HG02870 (cell line): ENCODE measurements around the gene UBASH3A.
"Not testable (repeated sequence)": the region's sequence is repeated elsewhere in the genome, so short reads cannot be mapped to it uniquely, and the experiment has no call there.

Experiments
- ATAC-seq: cut with Tn5 transposase; IDR thresholded peaks from one replicate; pipeline ENCODE4 v1.9.1; 2021; ENCODE audit warnings: mild to moderate bottlenecking, moderate library complexity; ENCODE audit not compliant: unreplicated experiment

The UBASH3A gene

GRCh38 chr21:42465803-42466127 is 62.1 kb downstream of the UBASH3A start:
- no peak for ATAC-seq

GRCh38 chr21:42466700-42467099 is 63.0 kb downstream of the UBASH3A start:
- ATAC-seq: no peak

DNA sequence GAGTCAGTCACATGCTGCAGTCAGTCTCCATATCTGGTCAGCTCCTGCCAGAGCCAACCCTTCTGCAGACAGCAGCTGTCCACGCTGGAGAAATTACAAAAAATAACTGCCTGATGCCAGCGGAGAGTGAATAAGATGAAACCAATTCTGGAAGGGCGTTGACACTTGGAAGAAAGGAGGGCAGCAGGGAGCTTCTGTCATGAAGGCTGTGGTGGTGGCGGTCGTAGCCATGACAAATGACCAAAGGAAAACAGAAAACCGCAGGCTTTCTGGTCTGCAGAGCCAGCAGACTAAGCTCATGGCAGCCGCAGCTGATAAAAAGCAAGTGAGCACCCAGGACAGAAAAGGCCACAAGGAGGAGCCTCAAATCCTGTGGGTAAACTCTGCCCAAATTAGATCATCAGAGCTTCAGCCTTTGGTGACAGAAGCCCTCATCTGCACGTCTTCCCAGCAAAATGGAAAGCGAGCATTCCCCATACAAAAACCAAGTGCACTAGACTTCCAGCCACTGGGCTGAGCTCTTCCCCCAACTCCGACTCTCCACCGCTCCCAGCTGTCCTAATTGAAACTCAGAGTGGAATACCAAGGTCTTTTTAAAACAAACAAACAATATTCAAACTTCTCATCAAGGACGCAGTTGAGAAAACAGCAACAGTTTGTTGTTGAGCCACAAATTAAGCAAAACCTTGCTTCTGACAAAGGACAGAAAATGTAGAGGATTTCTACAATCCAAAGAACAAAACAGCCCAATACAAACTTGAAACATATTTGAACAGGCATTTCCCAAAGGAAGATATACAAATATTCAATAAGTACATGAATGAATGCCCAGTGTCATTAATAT is 63.7 kb downstream of the UBASH3A start:
- ATAC-seq: no peak

DNA sequence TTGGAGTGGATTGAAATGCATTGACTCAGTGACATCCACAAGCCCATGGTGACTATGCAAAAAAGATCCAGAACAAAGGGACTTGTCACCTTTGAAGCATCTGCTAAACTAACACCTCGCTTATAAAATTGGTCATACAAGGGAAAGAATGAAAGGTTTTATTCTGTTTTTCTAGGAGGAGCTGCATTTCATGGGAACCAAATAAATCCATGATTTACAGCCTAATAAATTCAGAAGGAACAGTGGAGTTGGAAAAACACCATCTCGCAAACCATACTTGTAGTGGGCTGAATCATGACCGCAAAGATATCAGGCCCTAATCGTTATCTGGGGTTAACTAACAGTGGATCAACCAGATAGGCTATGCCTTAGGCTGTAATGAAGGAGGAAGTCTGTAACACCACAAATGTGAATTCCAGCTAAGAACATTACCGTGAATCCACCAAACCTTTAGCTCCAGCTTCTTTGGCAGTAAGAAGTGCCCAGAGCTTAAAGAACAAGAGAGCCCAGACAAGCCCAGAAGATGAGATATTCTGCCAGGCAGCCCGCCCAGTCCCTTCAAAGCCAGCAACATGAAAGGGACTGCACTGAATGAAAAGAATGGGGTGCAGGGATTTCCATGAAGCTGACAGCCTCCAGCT is 64.9 kb downstream of the UBASH3A start:
- ATAC-seq: no peak

GRCh38 chr21:42469272-42469671 is 65.6 kb downstream of the UBASH3A start:
- ATAC-seq: no peak

GRCh38 chr21:42469726-42470125 is 66.0 kb downstream of the UBASH3A start:
- not testable (repeated sequence) for ATAC-seq

GRCh38 chr21:42471206-42471605 is 67.5 kb downstream of the UBASH3A start:
- no peak for ATAC-seq

DNA sequence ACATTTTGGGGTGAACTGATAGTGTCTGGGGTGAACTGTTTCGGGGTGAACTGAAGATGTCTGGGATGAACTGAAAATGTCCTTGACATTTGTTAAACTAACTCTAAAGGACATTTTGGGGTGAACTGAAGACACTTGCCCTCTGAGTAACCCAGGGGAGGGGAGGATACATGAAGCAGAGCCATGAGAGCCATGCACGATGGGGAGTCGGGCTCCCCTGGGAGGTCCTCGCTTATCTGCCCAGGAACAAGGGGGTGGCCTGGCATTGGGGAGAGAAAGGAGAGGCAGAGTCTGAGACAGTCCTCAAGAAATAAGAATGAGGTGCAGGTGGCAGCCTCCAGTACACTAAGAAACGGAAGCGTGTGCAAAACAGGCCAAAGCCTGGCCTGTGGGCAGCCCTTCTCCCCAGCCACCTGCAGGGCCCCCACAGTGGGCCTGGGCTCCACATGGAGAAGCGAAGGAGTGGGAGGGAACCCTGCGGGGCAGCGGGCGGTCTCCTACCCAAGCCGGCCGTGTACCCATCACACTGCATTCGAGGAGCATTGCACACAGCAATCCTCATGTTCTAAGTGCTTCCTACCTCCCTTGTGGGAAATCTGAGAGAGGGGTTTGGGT is 68.1 kb downstream of the UBASH3A start:
- ATAC-seq: no peak

GRCh38 chr21:42472521-42472920 is 68.8 kb downstream of the UBASH3A start:
- ATAC-seq: no peak

DNA sequence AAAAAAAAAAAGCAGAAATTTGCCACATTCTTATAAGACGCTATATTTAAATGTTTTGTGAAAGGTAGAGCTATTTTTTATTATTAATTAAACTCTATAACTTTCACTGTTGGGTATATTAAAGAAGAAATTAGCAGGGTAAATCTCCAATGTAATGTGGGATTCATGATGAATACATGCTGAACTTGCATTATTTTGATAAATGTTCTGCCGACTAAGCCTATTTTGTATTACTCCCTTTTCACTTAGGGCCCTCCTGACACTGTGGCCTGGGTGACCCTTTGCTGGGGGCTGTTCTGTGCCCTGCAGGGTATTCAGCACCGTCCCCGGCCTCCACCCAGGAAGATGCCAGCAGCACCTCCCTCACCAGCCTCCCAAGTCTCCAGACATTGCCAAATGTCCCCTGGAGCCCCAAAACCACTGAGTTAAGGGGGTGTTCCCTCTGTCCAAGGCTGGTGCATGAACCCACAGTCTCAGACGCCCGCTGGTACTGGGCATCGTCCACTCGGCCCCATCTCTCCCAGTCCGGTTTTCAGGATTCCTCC is 69.9 kb downstream of the UBASH3A start:
- ATAC-seq: no peak

- ATAC-seq: no peak
Measured at GRCh38 chr21:42474043-42474831, 70.5 kb downstream of the UBASH3A start.

- no peak for ATAC-seq
Measured at GRCh38 chr21:42475036-42475435, 71.3 kb downstream of the UBASH3A start.

DNA sequence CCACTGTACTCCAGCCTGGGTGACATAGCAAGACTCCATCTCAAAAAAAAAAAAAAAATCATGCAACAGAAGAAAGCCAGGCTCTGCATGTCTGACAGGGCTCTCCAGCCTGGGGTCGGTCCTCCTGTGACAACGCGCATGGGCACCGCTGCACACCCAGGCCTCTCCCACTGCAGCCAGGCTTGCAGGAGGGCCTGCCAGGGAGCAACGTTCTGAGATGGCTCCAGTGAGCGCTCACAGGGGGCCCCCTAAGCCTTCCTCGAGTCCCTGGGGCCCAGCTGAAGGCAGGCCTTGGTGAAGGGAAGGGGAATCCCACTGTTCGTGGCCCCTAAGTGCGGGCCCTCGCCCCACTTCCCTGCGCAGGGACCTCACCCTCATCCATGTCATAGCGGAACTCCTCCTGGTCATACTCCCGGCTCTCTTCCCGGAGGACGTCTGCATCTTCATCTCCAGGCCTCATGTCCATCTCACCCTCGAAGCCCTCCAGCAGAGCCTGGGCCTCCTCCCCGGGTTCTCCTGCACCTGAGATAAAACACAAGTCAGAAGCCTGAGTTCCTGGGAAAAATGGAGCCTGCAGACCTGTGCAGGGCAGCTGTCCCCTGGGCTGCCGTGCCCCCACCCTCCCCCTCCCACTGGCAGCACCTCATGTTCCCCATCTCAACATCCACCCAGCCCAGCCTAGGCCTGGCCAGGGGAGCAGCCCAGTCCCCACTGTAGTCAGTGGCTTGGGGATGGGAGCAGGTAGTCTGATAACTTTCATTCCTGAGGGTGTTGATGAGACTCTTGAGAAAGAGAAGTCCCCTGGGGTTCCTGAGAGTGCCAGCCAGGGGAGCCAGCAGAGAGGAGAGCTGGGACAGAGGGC is 72.1 kb downstream of the UBASH3A start:
- no peak for ATAC-seq

- no peak for ATAC-seq
Measured at GRCh38 chr21:42476388-42477331, 73.0 kb downstream of the UBASH3A start.

DNA sequence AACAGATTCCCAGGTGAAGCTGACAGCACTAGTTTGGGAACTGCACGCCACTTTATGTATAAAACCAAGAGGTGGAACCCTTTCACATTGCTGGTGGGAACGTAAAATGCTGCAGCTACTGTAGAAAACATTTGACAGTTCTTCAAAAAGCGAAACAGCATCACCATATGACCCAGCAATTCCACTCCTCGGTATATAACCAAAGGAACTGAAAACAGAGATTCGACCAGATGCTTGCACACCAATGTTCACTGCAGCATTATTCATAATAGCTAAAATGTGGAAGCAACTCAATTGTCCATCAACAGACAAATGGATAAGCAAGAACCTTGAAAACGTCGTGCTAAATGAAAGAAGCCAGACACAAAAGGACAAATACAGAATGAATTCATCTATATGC is 74.8 kb downstream of the UBASH3A start:
- ATAC-seq: peak; percentile 64

GRCh38 chr21:42479582-42479981 is 75.9 kb downstream of the UBASH3A start:
- no peak for ATAC-seq

DNA sequence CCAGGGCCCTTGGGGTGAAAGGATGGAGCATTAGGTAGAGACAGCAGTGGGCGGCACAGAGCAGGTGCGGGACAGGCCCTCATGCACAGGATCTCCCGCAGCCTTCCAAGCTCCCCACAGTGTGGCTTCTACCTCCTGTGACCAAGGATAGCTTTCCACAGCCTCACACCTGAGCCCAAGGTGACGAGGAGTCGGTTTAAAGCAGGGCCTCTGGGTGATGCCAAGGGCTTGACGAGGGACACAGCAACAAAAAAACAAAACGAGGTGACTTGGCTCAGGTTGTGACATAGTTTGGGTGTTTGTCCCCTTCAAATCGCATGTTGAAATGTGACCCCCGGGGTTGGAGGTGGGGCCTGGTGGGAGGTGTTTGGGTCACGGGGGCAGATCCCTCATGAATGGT is 77.0 kb downstream of the UBASH3A start:
- ATAC-seq: no peak

- no peak for ATAC-seq
Measured at GRCh38 chr21:42481169-42481568, 77.5 kb downstream of the UBASH3A start.

DNA sequence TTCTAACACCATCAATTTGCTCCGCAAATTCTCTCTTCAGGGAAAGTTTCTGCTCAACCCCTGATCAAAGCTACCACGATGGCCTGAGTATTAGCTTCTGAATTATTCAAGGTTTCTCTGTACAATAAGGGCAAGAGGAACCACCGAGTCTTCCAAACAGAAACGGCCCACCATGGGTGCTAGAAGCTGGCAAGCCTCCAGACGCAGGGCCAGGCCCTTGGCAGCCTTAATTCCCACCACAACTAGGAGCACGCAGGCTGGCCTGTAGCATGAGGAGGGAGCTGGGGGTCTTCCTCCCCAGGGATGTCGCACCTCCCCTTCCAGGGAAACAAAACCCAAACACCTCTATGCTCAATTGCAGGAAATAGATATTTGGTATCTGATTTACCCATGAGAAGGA is 81.3 kb downstream of the UBASH3A start:
- ATAC-seq: no peak
